Progenitor cell of endocrine pancreas (in vitro differentiated cells): ENCODE data around the gene MAD1L1. TPM values are rescaled to one million over a fixed set of nuclear protein-coding genes. Genes with fewer than 3 reads are reported as not detected.

Source experiments
- DNase-seq: peaks from one replicate; pipeline ENCODE4 v3.0.0; 2021; ENCODE audit warnings: low spot score; ENCODE audit not compliant: unreplicated experiment
- H3K27ac Mint-ChIP-seq: 2 replicates; pipeline ENCODE4 v1.8.0; 2021; ENCODE audit warnings: mild to moderate bottlenecking, moderate library complexity, mixed read lengths
- H3K27me3 Mint-ChIP-seq: 2 replicates; pipeline ENCODE4 v1.8.0; 2021; ENCODE audit warnings: mixed read lengths
- H3K36me3 Mint-ChIP-seq: 2 replicates; pipeline ENCODE4 v1.8.0; 2022; ENCODE audit warnings: mixed read lengths; ENCODE audit not compliant: insufficient read depth
- H3K4me1 Mint-ChIP-seq: 2 replicates; pipeline ENCODE4 v1.8.0; 2021; ENCODE audit warnings: low read depth, mixed read lengths
- H3K4me3 Mint-ChIP-seq: 2 replicates; pipeline ENCODE4 v1.8.0; 2021; ENCODE audit warnings: low read depth, mild to moderate bottlenecking, moderate library complexity, mixed read lengths
- H3K9me3 Mint-ChIP-seq: 2 replicates; pipeline ENCODE4 v1.8.0; 2021; ENCODE audit warnings: low read depth, mixed read lengths
- CTCF ChIP-seq: fragments of 200-600 bp; sonication (generic); IDR thresholded peaks from one replicate; pipeline ENCODE4 v1.5.0; 2021; ENCODE audit warnings: antibody characterized with exemption, mild to moderate bottlenecking; ENCODE audit not compliant: unreplicated experiment
- total RNA-seq: library from RNA; stranded (reverse); gene quantifications from 2 replicates; pipeline ENCODE4 v1.2.1, GENCODE V29; 2021

Gene MAD1L1
- total RNA-seq, 1 donor from 2014 or later, result 49.8 TPM

GRCh38 chr7:2050511-2050866, 182.3 kb downstream of the MAD1L1 start:
- H3K27ac Mint-ChIP-seq, result no peak overlapping the region
- H3K36me3 Mint-ChIP-seq, result peaks cover 1% of the 10 kb centered on the region
- no peak overlapping the region for H3K4me3 Mint-ChIP-seq
- H3K4me1 Mint-ChIP-seq, result peaks cover 23% of the 10 kb centered on the region
- H3K27me3 Mint-ChIP-seq, result no peaks in the 10 kb centered on the region
- TF ChIP-seq CTCF, result no peak
- DNase-seq, result no peak
- no peaks in the 10 kb centered on the region for H3K9me3 Mint-ChIP-seq

GRCh38 chr7:2049782-2050510, 182.8 kb downstream of the MAD1L1 start:
- peaks cover 1% of the 10 kb centered on the region for H3K36me3 Mint-ChIP-seq

GRCh38 chr7:2049111-2049781, 183.5 kb downstream of the MAD1L1 start:
- H3K9me3 Mint-ChIP-seq, result no peaks in the 10 kb centered on the region
- H3K27me3 Mint-ChIP-seq, result no peaks in the 10 kb centered on the region
- H3K36me3 Mint-ChIP-seq, result peaks cover under 1% of the 10 kb centered on the region
- no peak for TF ChIP-seq CTCF
- no peak overlapping the region for H3K4me3 Mint-ChIP-seq
- peaks cover 15% of the 10 kb centered on the region for H3K4me1 Mint-ChIP-seq
- no peak overlapping the region for H3K27ac Mint-ChIP-seq
- DNase-seq, result no peak

More at GRCh38 chr7:2049782-2050510, 182.8 kb downstream of the MAD1L1 start:
- DNase-seq, result no peak
- Mint-ChIP-seq H3K27me3 (no peaks in the 10 kb centered on the region), H3K27ac (no peak overlapping the region), H3K4me3 (no peak overlapping the region), H3K4me1 (peaks cover 22% of the 10 kb centered on the region), H3K9me3 (no peaks in the 10 kb centered on the region)
- TF ChIP-seq CTCF, result no peak

GRCh38 chr7:2048531-2048930, 184.2 kb downstream of the MAD1L1 start:
- peak overlapping the region; percentile 78 for H3K27ac Mint-ChIP-seq
- no peak for DNase-seq

GRCh38 chr7:2048006-2048405, 184.7 kb downstream of the MAD1L1 start:
- H3K27me3 Mint-ChIP-seq, result no peaks in the 10 kb centered on the region
- H3K4me1 Mint-ChIP-seq, result peaks cover 12% of the 10 kb centered on the region
- no peak overlapping the region for H3K27ac Mint-ChIP-seq

More at GRCh38 chr7:2048531-2048930, 184.2 kb downstream of the MAD1L1 start:
- H3K9me3 Mint-ChIP-seq, result no peaks in the 10 kb centered on the region
- no peak overlapping the region for H3K4me3 Mint-ChIP-seq
- peaks cover 12% of the 10 kb centered on the region for H3K4me1 Mint-ChIP-seq
- no peak for TF ChIP-seq CTCF
- no peaks in the 10 kb centered on the region for H3K27me3 Mint-ChIP-seq
- peaks cover 2% of the 10 kb centered on the region for H3K36me3 Mint-ChIP-seq

More at GRCh38 chr7:2048006-2048405, 184.7 kb downstream of the MAD1L1 start:
- H3K4me3 Mint-ChIP-seq, result no peak overlapping the region
- peaks cover 5% of the 10 kb centered on the region for H3K36me3 Mint-ChIP-seq
- DNase-seq, result no peak
- TF ChIP-seq CTCF, result no peak
- peaks cover 3% of the 10 kb centered on the region for H3K9me3 Mint-ChIP-seq
